Measurements from ENCODE around the gene P4HA1.
"Not testable (repeated sequence)": the region's sequence is repeated elsewhere in the genome, so short reads cannot be mapped to it uniquely, and the experiment has no call there.

P4HA1 gene

DNA sequence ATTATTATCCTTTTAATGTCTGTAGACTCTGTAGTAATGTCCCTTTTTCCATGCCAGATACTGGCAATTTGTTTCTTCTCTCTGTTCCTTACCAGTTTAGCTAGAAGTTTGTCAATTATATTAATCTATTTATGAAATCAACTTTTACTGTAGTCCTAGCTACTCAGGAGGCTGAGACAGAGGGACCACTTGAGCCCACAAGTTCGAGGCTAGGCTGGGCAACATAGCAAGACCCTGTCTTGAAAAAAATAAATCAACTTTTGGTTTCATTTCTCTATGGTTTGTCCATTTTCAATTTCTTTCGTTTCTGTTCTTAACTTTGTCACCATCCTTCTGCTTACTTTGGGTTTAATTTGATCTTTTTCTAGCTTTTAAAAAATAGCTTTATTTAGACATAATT lies 99.6 kb downstream of the P4HA1 start:
- no peak overlapping the region for H3K27ac Mint-ChIP-seq
- peaks cover 69% of the 10 kb centered on the region for H3K9me3 Mint-ChIP-seq
- H3K27me3 Mint-ChIP-seq (ENCODE audit: low read depth, poor library complexity) = peaks cover 2% of the 10 kb centered on the region
- no peaks in the 10 kb centered on the region for H3K4me1 Mint-ChIP-seq
- no peak for TF ChIP-seq CTCF (IDR thresholded peaks at IDR 0.05)
- H3K36me3 Mint-ChIP-seq (ENCODE audit: low read depth) = peaks cover 63% of the 10 kb centered on the region
- H3K4me3 Mint-ChIP-seq = no peak overlapping the region
- DNase-seq = no peak

DNA sequence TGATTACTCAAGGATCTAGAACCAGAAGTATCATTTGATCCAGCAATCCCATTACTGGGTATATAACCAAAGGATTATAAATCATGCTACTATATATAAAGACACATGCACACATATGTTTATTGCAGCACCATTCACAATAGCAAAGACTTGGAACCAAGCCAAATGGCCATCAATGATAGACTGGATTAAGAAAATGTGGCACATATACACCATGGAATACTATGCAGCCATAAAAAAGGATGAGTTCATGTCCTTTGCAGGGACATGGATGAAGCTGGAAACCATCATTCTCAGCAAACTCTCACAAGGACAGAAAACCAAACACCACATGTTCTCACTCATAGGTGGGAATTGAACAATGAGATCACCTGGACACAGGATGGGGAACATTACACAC lies 101.2 kb downstream of the P4HA1 start:
- Mint-ChIP-seq H3K36me3 (ENCODE audit: low read depth) (peaks cover 72% of the 10 kb centered on the region), H3K9me3 (peaks cover 84% of the 10 kb centered on the region)
- not testable (repeated sequence) for H3K4me1 Mint-ChIP-seq; H3K4me3 Mint-ChIP-seq; H3K27ac Mint-ChIP-seq; DNase-seq; H3K27me3 Mint-ChIP-seq (ENCODE audit: low read depth, poor library complexity)

GRCh38 chr10:72989771-72990170 lies 106.9 kb downstream of the P4HA1 start:
- H3K36me3 Mint-ChIP-seq (ENCODE audit: low read depth) = peaks cover 59% of the 10 kb centered on the region
- H3K4me1 Mint-ChIP-seq; H3K27ac Mint-ChIP-seq; DNase-seq; H3K27me3 Mint-ChIP-seq (ENCODE audit: low read depth, poor library complexity); H3K4me3 Mint-ChIP-seq: not testable (repeated sequence)
- peaks cover 38% of the 10 kb centered on the region for H3K9me3 Mint-ChIP-seq

- not testable (repeated sequence) for H3K27ac Mint-ChIP-seq; DNase-seq; H3K4me3 Mint-ChIP-seq; H3K27me3 Mint-ChIP-seq (ENCODE audit: low read depth, poor library complexity); H3K4me1 Mint-ChIP-seq
- H3K9me3 Mint-ChIP-seq = peaks cover 13% of the 10 kb centered on the region
- H3K36me3 Mint-ChIP-seq (ENCODE audit: low read depth) = peaks cover 21% of the 10 kb centered on the region
These were observed 112.0 kb downstream of the P4HA1 start for GRCh38 chr10:72984618-72985017.

GRCh38 chr10:72981882-72982529 lies 114.7 kb downstream of the P4HA1 start:
- H3K36me3 Mint-ChIP-seq (ENCODE audit: low read depth) = peaks cover 11% of the 10 kb centered on the region
- H3K27me3 Mint-ChIP-seq (ENCODE audit: low read depth, poor library complexity) = peaks cover 12% of the 10 kb centered on the region
- DNase-seq = no peak
- no peak overlapping the region for H3K4me3 Mint-ChIP-seq
- peaks cover 39% of the 10 kb centered on the region for H3K9me3 Mint-ChIP-seq
- TF ChIP-seq CTCF (IDR thresholded peaks at IDR 0.05) = no peak
- no peaks in the 10 kb centered on the region for H3K4me1 Mint-ChIP-seq
- H3K27ac Mint-ChIP-seq = no peak overlapping the region

DNA sequence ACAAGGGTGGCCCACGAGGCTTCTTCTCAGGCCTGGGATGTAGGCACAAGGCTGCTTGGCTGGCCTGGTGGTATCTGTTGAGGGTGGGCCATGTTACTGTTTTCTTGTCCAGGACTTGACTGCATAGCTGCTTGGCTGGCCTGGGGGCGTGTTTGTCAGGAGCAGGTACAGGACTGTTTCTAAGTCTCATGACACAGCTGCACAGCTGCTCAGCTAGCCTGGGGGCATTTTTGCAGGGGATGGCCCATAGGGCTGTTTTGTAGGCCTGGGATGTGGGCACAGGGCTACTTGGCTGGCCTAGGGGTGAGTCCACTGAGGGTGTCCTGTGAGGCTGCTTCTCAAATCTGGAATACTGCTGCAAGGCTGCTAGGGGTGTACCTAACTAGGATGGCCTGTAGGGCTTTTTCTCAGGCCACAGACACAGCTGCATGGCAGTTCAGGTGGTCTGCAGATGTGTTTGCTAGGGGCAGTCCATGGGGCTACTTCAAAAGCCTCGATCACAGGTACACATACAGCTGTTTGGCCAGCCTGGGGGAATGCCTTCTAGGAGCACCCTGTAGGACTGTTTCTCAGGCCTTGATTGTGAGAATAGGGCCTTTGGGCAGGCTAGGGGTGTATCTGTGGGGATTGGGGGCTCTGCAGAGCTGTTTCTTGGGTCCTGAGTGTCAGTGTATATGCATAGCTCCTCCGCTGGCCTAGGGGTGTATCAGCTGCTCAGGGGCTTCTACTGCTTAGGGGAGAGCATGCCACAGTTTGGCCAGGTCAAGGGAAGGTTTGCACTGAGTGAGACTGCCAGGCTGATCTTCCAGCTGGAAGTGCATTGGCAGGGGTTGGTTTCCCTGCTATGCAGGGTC lies 115.4 kb downstream of the P4HA1 start:
- H3K4me3 Mint-ChIP-seq = no peak overlapping the region
- H3K36me3 Mint-ChIP-seq (ENCODE audit: low read depth) = peaks cover 13% of the 10 kb centered on the region
- TF ChIP-seq CTCF (IDR thresholded peaks at IDR 0.05) = no peak
- H3K9me3 Mint-ChIP-seq = peaks cover 47% of the 10 kb centered on the region
- peaks cover 13% of the 10 kb centered on the region for H3K27me3 Mint-ChIP-seq (ENCODE audit: low read depth, poor library complexity)
- no peak for DNase-seq
- H3K4me1 Mint-ChIP-seq = no peaks in the 10 kb centered on the region
- no peak overlapping the region for H3K27ac Mint-ChIP-seq

- H3K4me3 Mint-ChIP-seq = no peak overlapping the region
- no peaks in the 10 kb centered on the region for H3K4me1 Mint-ChIP-seq
- DNase-seq = no peak
- TF ChIP-seq CTCF (IDR thresholded peaks at IDR 0.05) = no peak
- H3K9me3 Mint-ChIP-seq = peaks cover 56% of the 10 kb centered on the region
- H3K27me3 Mint-ChIP-seq (ENCODE audit: low read depth, poor library complexity) = peaks cover 13% of the 10 kb centered on the region
- no peak overlapping the region for H3K27ac Mint-ChIP-seq
- H3K36me3 Mint-ChIP-seq (ENCODE audit: low read depth) = peaks cover 13% of the 10 kb centered on the region
These were observed 116.3 kb downstream of the P4HA1 start for GRCh38 chr10:72980348-72980747.
